ENCODE results near the gene IDH2.

Gene IDH2

GRCh38 chr15:90043530-90044010 lies 58.7 kb downstream of the IDH2 start:
- no peak for DNase-seq (ENCODE audit: low spot score)

- DNase-seq (ENCODE audit: low spot score): no peak
Measured at GRCh38 chr15:90042766-90043529, 59.3 kb downstream of the IDH2 start.

- no peak for DNase-seq (ENCODE audit: low spot score)
Measured at GRCh38 chr15:90042356-90042755, 59.9 kb downstream of the IDH2 start.

- DNase-seq (ENCODE audit: low spot score): no peak
Measured at GRCh38 chr15:90040618-90041017, 61.6 kb downstream of the IDH2 start.

- DNase-seq (ENCODE audit: low spot score): no peak
Measured at GRCh38 chr15:90039996-90040395, 62.3 kb downstream of the IDH2 start.

- peak; percentile 78 for DNase-seq (ENCODE audit: low spot score)
Measured at GRCh38 chr15:90038632-90039095, 63.6 kb downstream of the IDH2 start.

- no peak for DNase-seq (ENCODE audit: low spot score)
Measured at GRCh38 chr15:90037961-90038631, 64.2 kb downstream of the IDH2 start.

GRCh38 chr15:90037511-90037860 lies 64.8 kb downstream of the IDH2 start:
- DNase-seq (ENCODE audit: low spot score): no peak

- DNase-seq (ENCODE audit: low spot score): no peak
Measured at GRCh38 chr15:90036806-90037510, 65.3 kb downstream of the IDH2 start.

- no peak for DNase-seq (ENCODE audit: low spot score)
Measured at GRCh38 chr15:90036343-90036742, 65.9 kb downstream of the IDH2 start.

- DNase-seq (ENCODE audit: low spot score): no peak
Measured at GRCh38 chr15:90035840-90036230, 66.4 kb downstream of the IDH2 start.

- peak; percentile 77 for DNase-seq (ENCODE audit: low spot score)
Measured at GRCh38 chr15:90035095-90035839, 67.0 kb downstream of the IDH2 start.

GRCh38 chr15:90033448-90033847 lies 68.8 kb downstream of the IDH2 start:
- no peak for DNase-seq (ENCODE audit: low spot score)
